ENCODE measurements around the gene LRRC9.

DNA sequence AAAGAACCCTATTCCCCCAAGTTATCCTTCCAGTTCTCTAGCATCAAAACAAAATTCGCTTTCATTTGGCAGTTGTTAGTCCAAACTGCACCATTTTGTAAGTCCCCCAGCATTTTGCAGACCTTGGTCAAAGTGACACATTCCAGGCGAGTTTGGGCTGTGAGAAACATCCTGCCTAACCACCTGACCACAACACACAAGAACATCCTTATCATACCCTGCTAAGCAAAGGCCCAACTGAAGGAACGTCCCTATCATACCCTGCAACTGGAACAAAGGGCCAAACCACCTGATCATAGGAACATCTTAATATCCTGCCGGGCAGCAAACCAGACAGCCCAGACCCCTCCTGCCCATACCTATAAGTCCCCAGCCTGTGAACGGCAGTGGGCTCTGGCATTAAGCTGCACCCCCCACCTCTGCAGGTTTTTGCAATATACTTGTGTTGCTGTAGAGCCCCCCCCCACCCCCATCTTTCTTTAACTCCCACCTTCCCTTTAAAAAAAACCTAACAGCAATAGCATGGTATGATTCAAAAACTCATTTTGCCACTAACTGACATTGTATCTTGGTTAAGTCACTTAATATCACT, 174.5 kb downstream of the LRRC9 start:
- TF ChIP-seq CTCF (IDR thresholded peaks at IDR 0.05) = no peak
- TF ChIP-seq POLR2A (IDR thresholded peaks at IDR 0.05) = no peak
- TF ChIP-seq POLR2AphosphoS5 (IDR thresholded peaks at IDR 0.05) = no peak
- TF ChIP-seq EP300 (IDR thresholded peaks at IDR 0.05) = no peak

All from upper lobe of left lung (tissue), 4 donors.